OCI-LY1 (cell line): ENCODE results near the gene KDM4F.

ENCODE experiments used
- EZH2 ChIP-seq: fragments of 200-600 bp; sonication (generic), shearing (Covaris generic); IDR thresholded peaks from 2 replicates; pipeline ENCODE4 v1.8.0; 2017; ENCODE audit warnings: borderline replicate concordance, mixed run types, mild to moderate bottlenecking, antibody characterized with exemption, low read length, moderate library complexity, mixed read lengths
- TF ChIP-seq, protein P1 (sequence below): fragments of 200-600 bp; sonication (generic), shearing (Covaris generic); IDR thresholded peaks from 2 replicates; pipeline ENCODE4 v1.5.1; 2017; ENCODE audit warnings: mild to moderate bottlenecking, antibody characterized with exemption, low read length, moderate library complexity, mixed read lengths

- TF ChIP-seq, protein P1, sequence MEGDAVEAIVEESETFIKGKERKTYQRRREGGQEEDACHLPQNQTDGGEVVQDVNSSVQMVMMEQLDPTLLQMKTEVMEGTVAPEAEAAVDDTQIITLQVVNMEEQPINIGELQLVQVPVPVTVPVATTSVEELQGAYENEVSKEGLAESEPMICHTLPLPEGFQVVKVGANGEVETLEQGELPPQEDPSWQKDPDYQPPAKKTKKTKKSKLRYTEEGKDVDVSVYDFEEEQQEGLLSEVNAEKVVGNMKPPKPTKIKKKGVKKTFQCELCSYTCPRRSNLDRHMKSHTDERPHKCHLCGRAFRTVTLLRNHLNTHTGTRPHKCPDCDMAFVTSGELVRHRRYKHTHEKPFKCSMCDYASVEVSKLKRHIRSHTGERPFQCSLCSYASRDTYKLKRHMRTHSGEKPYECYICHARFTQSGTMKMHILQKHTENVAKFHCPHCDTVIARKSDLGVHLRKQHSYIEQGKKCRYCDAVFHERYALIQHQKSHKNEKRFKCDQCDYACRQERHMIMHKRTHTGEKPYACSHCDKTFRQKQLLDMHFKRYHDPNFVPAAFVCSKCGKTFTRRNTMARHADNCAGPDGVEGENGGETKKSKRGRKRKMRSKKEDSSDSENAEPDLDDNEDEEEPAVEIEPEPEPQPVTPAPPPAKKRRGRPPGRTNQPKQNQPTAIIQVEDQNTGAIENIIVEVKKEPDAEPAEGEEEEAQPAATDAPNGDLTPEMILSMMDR = no peak
- TF ChIP-seq EZH2 = no peak
Observed at GRCh38 chr11:95016139-95016538, 33.1 kb upstream of the KDM4F start.
